GM10266 (cell line): Measurements from ENCODE around the gene QRFP.

Experiments used
- DNase-seq: peaks from one replicate; pipeline ENCODE4 v3.0.0; 2012; ENCODE audit errors: extremely low spot score
- TF ChIP-seq, protein P1 (sequence below): IDR thresholded peaks from 2 replicates; pipeline ENCODE4 v1.5.1; 2012; ENCODE audit warnings: mild to moderate bottlenecking, low read depth; ENCODE audit not compliant: control insufficient read depth, insufficient read depth; ENCODE audit errors: missing control alignments

The QRFP gene

GRCh38 chr9:130897848-130898551 lies 1.4 kb upstream of the QRFP start:
- TF ChIP-seq, protein P1, sequence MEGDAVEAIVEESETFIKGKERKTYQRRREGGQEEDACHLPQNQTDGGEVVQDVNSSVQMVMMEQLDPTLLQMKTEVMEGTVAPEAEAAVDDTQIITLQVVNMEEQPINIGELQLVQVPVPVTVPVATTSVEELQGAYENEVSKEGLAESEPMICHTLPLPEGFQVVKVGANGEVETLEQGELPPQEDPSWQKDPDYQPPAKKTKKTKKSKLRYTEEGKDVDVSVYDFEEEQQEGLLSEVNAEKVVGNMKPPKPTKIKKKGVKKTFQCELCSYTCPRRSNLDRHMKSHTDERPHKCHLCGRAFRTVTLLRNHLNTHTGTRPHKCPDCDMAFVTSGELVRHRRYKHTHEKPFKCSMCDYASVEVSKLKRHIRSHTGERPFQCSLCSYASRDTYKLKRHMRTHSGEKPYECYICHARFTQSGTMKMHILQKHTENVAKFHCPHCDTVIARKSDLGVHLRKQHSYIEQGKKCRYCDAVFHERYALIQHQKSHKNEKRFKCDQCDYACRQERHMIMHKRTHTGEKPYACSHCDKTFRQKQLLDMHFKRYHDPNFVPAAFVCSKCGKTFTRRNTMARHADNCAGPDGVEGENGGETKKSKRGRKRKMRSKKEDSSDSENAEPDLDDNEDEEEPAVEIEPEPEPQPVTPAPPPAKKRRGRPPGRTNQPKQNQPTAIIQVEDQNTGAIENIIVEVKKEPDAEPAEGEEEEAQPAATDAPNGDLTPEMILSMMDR, result no peak
- no peak for DNase-seq

DNA sequence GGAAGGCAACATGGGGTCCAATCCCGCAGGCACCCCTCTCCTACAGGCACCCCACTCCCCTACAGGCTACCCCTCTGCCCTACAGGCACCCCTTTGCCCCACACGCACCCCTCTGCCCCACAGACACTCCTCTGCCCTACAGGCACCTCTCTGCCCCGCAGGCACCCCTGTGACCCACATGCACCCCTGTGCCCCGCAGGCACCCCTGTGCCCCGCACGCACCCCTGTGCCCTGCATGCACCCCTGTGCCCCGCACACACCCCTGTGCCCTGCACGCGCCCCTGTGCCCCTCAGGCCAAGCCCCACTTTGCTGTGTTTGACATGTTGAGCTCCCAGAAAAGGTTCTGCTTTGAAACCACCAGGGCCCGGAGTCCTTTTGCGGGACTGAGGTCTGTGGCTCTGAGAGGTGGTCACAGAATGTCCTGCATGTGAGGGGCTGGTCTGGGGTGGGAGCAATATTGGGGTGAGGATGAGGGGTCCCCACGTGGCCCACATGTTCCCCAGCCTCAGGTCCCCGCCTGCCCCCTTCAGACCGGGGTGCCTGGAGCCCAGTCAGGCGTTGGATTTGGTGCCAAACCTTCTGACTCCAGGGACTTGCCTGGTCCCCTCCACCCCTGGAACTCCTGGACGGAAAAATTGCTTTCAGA lies 616 bp upstream of the QRFP start:
- DNase-seq, result no peak
- TF ChIP-seq, protein P1, result no peak

GRCh38 chr9:130895481-130896232 lies 955 bp downstream of the QRFP start:
- no peak for DNase-seq
- TF ChIP-seq, protein P1, result no peak

GRCh38 chr9:130895038-130895437 lies 1.6 kb downstream of the QRFP start:
- TF ChIP-seq, protein P1, result no peak
- DNase-seq, result no peak

- TF ChIP-seq, protein P1, result no peak
These were observed 2.1 kb downstream of the QRFP start for GRCh38 chr9:130894546-130894945.

DNA sequence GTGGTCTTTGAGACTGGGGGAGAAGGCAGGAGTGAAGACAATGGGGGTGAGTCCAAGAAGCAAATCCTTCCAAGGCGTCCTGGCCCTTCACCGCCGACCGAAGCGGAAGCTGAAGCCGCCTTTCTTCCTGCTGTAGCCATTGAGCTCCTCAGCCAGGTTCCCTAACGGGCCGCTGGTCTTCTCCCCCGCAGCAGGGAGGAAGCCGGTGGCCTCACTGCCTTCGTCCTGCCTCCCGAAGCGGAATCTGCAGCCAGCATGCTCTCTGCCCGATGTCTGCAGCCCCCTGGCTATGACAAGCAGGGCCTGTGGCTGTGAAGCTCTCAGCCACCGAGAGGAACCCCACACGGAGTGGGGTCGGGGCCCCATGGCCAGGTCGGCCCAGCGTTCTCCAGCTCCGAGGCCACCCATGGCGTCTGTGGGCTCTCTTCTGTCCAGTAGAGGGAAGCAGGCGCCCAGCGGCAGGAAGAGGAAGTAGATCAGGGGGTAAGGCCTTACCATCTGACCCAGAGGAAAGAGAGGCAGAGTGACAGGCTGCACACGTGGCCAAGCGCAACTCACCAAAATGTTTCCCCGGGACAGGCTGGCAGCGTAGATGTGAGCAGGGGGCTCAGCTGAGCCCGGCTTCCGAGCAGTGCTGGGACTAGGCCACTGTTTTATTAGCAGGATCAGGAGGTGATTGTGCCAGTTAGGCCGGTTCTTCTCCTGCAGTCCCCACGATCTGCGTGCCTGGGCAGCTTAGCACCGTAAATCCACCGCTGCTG lies 3.1 kb downstream of the QRFP start:
- TF ChIP-seq, protein P1, result no peak

More at GRCh38 chr9:130894546-130894945, 2.1 kb downstream of the QRFP start:
- DNase-seq, result no peak

More for the DNA sequence above, 3.1 kb downstream of the QRFP start:
- DNase-seq, result no peak
